HG03196 (cell line): Measurements from ENCODE around the gene KCMF1.

Source experiments
- ATAC-seq: cut with Tn5 transposase; IDR thresholded peaks from one replicate; pipeline ENCODE4 v1.9.1; 2021; ENCODE audit not compliant: unreplicated experiment

Gene KCMF1

GRCh38 chr2:84980263-84980983 lies 9.5 kb downstream of the KCMF1 start:
- no peak for ATAC-seq

GRCh38 chr2:84986018-84986417 lies 15.1 kb downstream of the KCMF1 start:
- ATAC-seq = no peak

- ATAC-seq = no peak
Observed at GRCh38 chr2:84989422-84989821, 18.5 kb downstream of the KCMF1 start.

GRCh38 chr2:84989927-84990326 lies 19.0 kb downstream of the KCMF1 start:
- ATAC-seq = no peak

GRCh38 chr2:84991404-84992160 lies 20.6 kb downstream of the KCMF1 start:
- no peak for ATAC-seq

GRCh38 chr2:84995826-84996225 lies 24.9 kb downstream of the KCMF1 start:
- ATAC-seq = no peak

- ATAC-seq = no peak
Observed at GRCh38 chr2:84996909-84997308, 25.9 kb downstream of the KCMF1 start.

GRCh38 chr2:84999553-84999955 lies 28.6 kb downstream of the KCMF1 start:
- peak; percentile 50 for ATAC-seq

- ATAC-seq = no peak
Observed at GRCh38 chr2:85001595-85001994, 30.6 kb downstream of the KCMF1 start.

GRCh38 chr2:85002534-85002933 lies 31.6 kb downstream of the KCMF1 start:
- no peak for ATAC-seq

GRCh38 chr2:85008252-85008651 lies 37.3 kb downstream of the KCMF1 start:
- no peak for ATAC-seq

- ATAC-seq = no peak
Observed at GRCh38 chr2:85009019-85009618, 38.2 kb downstream of the KCMF1 start.

GRCh38 chr2:85010404-85010803 lies 39.4 kb downstream of the KCMF1 start:
- ATAC-seq = no peak

- no peak for ATAC-seq
Observed at GRCh38 chr2:85011098-85011497, 40.1 kb downstream of the KCMF1 start.

- ATAC-seq = no peak
Observed at GRCh38 chr2:85011747-85012146, 40.8 kb downstream of the KCMF1 start.

GRCh38 chr2:85012431-85012830 lies 41.5 kb downstream of the KCMF1 start:
- ATAC-seq = no peak

GRCh38 chr2:85012855-85013254 lies 41.9 kb downstream of the KCMF1 start:
- ATAC-seq = no peak

GRCh38 chr2:85015653-85016360 lies 44.8 kb downstream of the KCMF1 start:
- ATAC-seq = no peak

- ATAC-seq = no peak
Observed at GRCh38 chr2:85016446-85016845, 45.5 kb downstream of the KCMF1 start.

GRCh38 chr2:85017411-85018048 lies 46.6 kb downstream of the KCMF1 start:
- ATAC-seq = no peak

- ATAC-seq = no peak
Observed at GRCh38 chr2:85018049-85018447, 47.1 kb downstream of the KCMF1 start.
